HepG2 (cell line): Measurements from ENCODE around the gene DDR1. TPM values are rescaled to one million over a fixed set of nuclear protein-coding genes. Genes with fewer than 3 reads are reported as not detected.

Source experiments
- FOSL2 ChIP-seq: sonication (generic); formaldehyde crosslinking; IDR thresholded peaks from 2 replicates; pipeline ENCODE4 v1.4.0; 2020; ENCODE audit warnings: missing genetic modification reagents
- FOXM1 ChIP-seq: sonication (generic); formaldehyde crosslinking; IDR thresholded peaks from 2 replicates; pipeline ENCODE4 v1.5.0; 2020; ENCODE audit warnings: missing genetic modification reagents
- HBP1 ChIP-seq: IDR thresholded peaks from 2 replicates; pipeline ENCODE4 v1.6.1; 2016; ENCODE audit warnings: low read depth, control low read depth
- HOXD1 ChIP-seq: sonication (generic); formaldehyde crosslinking; IDR thresholded peaks from 2 replicates; pipeline ENCODE4 v1.5.0; 2020; ENCODE audit warnings: missing genetic modification reagents
- MED13 ChIP-seq: sonication (generic); formaldehyde crosslinking; IDR thresholded peaks from 2 replicates; pipeline ENCODE4 v1.5.0; 2020; ENCODE audit warnings: missing genetic modification reagents
- NFE2L2 ChIP-seq: fragments of 150-350 bp; IDR thresholded peaks from 2 replicates; pipeline ENCODE4 v1.6.1; 2014; ENCODE audit warnings: low read length
- PAXIP1 ChIP-seq: sonication (generic); formaldehyde crosslinking; conservative IDR thresholded peaks from 2 replicates; pipeline ENCODE4 v1.4.0; 2020; ENCODE audit warnings: mild to moderate bottlenecking, missing genetic modification reagents, moderate library complexity
- RERE ChIP-seq: IDR thresholded peaks from 2 replicates; pipeline ENCODE4 v1.6.1; 2016; ENCODE audit warnings: low read depth, missing genetic modification reagents, missing compliant biosample characterization
- SETDB1 ChIP-seq: sonication (generic); formaldehyde crosslinking; IDR thresholded peaks from 2 replicates; pipeline ENCODE4 v1.5.1; 2020; ENCODE audit warnings: missing genetic modification reagents, mild to moderate bottlenecking, borderline replicate concordance
- SIX1 ChIP-seq: sonication (generic); formaldehyde crosslinking; IDR thresholded peaks from 2 replicates; pipeline ENCODE4 v1.4.0; 2020; ENCODE audit warnings: missing genetic modification reagents, borderline replicate concordance
- ZBTB21 ChIP-seq: sonication (generic); formaldehyde crosslinking; IDR thresholded peaks from 2 replicates; pipeline ENCODE4 v1.4.0; 2020; ENCODE audit warnings: missing genetic modification reagents
- ZBTB7B ChIP-seq: sonication (generic); formaldehyde crosslinking; IDR thresholded peaks from 2 replicates; pipeline ENCODE4 v1.4.0; 2020; ENCODE audit warnings: missing genetic modification reagents
- ZNF205 ChIP-seq: IDR thresholded peaks from 2 replicates; pipeline ENCODE4 v1.6.1; 2018; ENCODE audit warnings: missing biosample characterization, missing genetic modification reagents
- ZNF660 ChIP-seq: sonication (generic); formaldehyde crosslinking; IDR thresholded peaks from 2 replicates; pipeline ENCODE4 v1.5.1; 2020; ENCODE audit warnings: mild to moderate bottlenecking, low read depth, missing genetic modification reagents, borderline replicate concordance
- ZNF883 ChIP-seq: sonication (generic); formaldehyde crosslinking; IDR thresholded peaks from 2 replicates; pipeline ENCODE4 v1.5.1; 2020; ENCODE audit warnings: mild to moderate bottlenecking, missing genetic modification reagents; ENCODE audit errors: not compliant biosample characterization
- ZXDC ChIP-seq: sonication (generic); formaldehyde crosslinking; IDR thresholded peaks from 2 replicates; pipeline ENCODE4 v1.5.0; 2020; ENCODE audit warnings: mild to moderate bottlenecking, missing genetic modification reagents
- polyA plus RNA-seq, 8 experiments: library from polyadenylated mRNA; depleted of rRNA in 3 of 8; stranded (reverse) in 7 of 8; unstranded in 1 of 8; fragments of >200 nt; fragmentation: Illumina TruSeq in 4 of 8; extraction: Trizol in 4 of 8; gene quantifications; 2 replicates each; pipeline versions ENCODE4 v1.2.1 to v1.2.3, GENCODE V29; 2011 to 2016; ENCODE audit warnings: low read depth in 4 of 8, missing spikeins in 1 of 8, mixed read lengths in 1 of 8; ENCODE audit not compliant: insufficient read depth in 1 of 8
- total RNA-seq, 5 experiments: library from RNA; depleted of rRNA; stranded (reverse); fragments of >200 nt; fragmentation: Illumina TruSeq; extraction: Trizol; gene quantifications; 2 replicates each; pipeline ENCODE4 v1.2.3, GENCODE V29; 2016; ENCODE audit warnings: low read depth in 1 of 5

Gene DDR1
- total and polyA plus RNA-seq, 2 of the 13 experiments (the other 11 are each of a cell fraction or from before 2014, with no cell fraction given), result 16.7 to 20.2 TPM

GRCh38 chr6:30907758-30908591 is 23.7 kb downstream of the DDR1 start, which contains the start of gene GTF2H4 (continued):
- 0 out of 2 replicates have a peak, but pooled peaks have one; percentile 87 for TF ChIP-seq ZXDC (CRISPR knock-in tag)
- TF ChIP-seq ZNF660, result no peak
- TF ChIP-seq HOXD1 (CRISPR knock-in tag), result peak; percentile 63; the same call in 1 of the 2 replicates
- TF ChIP-seq SETDB1 (CRISPR knock-in tag), result no peak
- TF ChIP-seq NFE2L2, result no peak
- TF ChIP-seq RERE (CRISPR knock-in tag), result peak; percentile 41; the same call in 1 of the 2 replicates
- peak; percentile 77 for TF ChIP-seq FOSL2
- peak; percentile 60; the same call in 1 of the 2 replicates for TF ChIP-seq SIX1 (CRISPR knock-in tag)
- peak; percentile 88 for TF ChIP-seq ZNF205 (CRISPR knock-in tag)
- TF ChIP-seq MED13 (CRISPR knock-in tag), result no peak
- TF ChIP-seq PAXIP1 (CRISPR knock-in tag), result peak; percentile 60
- TF ChIP-seq HBP1 (CRISPR knock-in tag), result no peak; the same call in 1 of the 2 replicates
- no peak for TF ChIP-seq FOXM1 (CRISPR knock-in tag)
- TF ChIP-seq ZNF883, result no peak
- TF ChIP-seq ZBTB21, result no peak
- TF ChIP-seq ZBTB7B (CRISPR knock-in tag), result peak; percentile 66; the same call in 1 of the 2 replicates
